Measurements from ENCODE around the gene ADAMTS17. TPM values are rescaled to one million over a fixed set of nuclear protein-coding genes. Genes with fewer than 3 reads are reported as not detected.

ADAMTS17 gene
- total RNA-seq, 1 donor from 2014 or later = 0.06 TPM

DNA sequence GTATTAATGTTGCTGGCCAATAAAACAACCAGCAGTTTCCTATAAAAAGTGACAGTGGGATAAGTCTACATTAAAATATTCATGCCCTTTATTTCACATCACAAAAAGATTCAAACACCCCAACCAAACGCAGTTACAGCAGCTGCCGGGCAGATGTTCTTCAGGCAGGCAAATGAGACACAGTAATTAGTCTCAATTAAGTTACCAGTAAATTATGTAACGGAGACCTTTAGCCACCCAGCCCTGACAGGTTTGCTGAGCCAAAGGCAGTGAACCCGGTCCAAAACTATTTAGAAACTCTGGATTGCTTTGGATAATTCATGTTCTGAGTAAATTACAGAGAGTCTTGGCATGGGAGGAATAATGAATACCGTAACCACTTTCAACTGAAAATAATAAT is 319.4 kb downstream of the ADAMTS17 start:
- no peak for DNase-seq (ENCODE audit: low read depth)
- H3K4me3 ChIP-seq (ENCODE audit: low read depth, low read length) = no peak overlapping the region
- TF ChIP-seq, protein P1, sequence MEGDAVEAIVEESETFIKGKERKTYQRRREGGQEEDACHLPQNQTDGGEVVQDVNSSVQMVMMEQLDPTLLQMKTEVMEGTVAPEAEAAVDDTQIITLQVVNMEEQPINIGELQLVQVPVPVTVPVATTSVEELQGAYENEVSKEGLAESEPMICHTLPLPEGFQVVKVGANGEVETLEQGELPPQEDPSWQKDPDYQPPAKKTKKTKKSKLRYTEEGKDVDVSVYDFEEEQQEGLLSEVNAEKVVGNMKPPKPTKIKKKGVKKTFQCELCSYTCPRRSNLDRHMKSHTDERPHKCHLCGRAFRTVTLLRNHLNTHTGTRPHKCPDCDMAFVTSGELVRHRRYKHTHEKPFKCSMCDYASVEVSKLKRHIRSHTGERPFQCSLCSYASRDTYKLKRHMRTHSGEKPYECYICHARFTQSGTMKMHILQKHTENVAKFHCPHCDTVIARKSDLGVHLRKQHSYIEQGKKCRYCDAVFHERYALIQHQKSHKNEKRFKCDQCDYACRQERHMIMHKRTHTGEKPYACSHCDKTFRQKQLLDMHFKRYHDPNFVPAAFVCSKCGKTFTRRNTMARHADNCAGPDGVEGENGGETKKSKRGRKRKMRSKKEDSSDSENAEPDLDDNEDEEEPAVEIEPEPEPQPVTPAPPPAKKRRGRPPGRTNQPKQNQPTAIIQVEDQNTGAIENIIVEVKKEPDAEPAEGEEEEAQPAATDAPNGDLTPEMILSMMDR (conservative IDR thresholded peaks at IDR 0.05; ENCODE audit: low read depth, low read length) = no peak

DNA sequence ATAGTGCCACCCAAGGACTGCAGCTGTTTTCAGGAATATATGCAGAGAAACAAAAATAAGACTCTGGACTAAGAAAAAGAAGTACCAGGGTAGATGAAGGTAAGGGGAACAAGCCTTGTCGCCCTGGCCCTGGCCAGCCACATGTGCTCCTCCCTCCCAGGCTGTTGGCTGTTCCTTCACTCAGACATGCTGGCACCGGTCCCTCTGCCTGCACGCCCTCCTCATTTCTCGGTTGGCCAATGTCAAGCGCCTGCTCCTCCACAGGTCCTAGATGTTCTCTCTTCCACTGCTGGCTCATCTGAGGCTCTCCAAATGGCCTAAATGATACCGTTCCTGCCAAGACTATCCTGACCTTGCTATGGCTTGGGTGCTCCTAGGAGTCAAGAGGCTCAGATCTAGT is 320.1 kb downstream of the ADAMTS17 start:
- TF ChIP-seq, protein P1 (conservative IDR thresholded peaks at IDR 0.05; ENCODE audit: low read depth, low read length) = no peak
- no peak overlapping the region for H3K4me3 ChIP-seq (ENCODE audit: low read depth, low read length)
- no peak for DNase-seq (ENCODE audit: low read depth)

DNA sequence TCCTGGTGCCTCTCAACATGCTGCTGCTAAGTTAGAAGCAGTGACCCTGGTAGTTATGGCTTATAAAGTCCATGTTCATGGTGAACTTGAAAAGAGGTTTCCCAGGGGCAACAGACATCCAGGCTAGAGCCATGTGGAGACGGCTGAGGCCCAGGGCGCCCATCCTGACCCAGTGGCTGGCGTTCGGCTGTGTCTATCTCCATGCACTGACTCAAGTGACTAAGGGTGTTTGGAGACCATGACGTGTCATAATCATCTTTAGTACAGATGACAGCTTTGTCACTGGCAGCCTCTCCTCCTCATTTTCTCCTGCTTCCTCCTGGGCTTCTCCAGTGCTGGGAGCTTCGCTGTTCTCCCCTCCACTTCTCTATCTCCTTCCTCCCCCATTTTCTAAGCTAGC is 321.2 kb downstream of the ADAMTS17 start:
- TF ChIP-seq, protein P1 (conservative IDR thresholded peaks at IDR 0.05; ENCODE audit: low read depth, low read length) = no peak

DNA sequence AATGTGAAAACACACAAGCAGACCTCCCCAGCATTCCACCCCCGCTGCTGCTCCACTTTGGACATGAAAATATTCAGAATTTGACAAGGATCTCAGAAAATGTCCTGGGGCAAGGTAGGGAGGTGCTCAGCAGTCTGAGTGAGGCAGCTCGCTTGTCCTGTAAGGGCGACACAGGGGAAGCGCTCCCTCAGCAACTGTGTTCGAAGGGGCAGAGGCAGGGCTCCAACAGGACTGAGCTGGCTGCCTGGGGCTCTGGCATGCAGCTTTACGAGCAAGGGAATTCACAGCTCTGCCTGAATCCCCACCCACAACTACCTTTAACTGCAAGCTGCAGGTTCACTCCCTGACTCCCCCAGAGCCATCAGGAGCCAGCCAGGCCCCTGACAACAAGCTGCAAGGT is 321.6 kb downstream of the ADAMTS17 start:
- H3K4me3 ChIP-seq (ENCODE audit: low read depth, low read length) = no peak overlapping the region
- DNase-seq (ENCODE audit: low read depth) = no peak
- TF ChIP-seq, protein P1 (conservative IDR thresholded peaks at IDR 0.05; ENCODE audit: low read depth, low read length) = no peak

More for the DNA sequence above, 321.2 kb downstream of the ADAMTS17 start:
- H3K4me3 ChIP-seq (ENCODE audit: low read depth, low read length) = no peak overlapping the region
- no peak for DNase-seq (ENCODE audit: low read depth)

DNA sequence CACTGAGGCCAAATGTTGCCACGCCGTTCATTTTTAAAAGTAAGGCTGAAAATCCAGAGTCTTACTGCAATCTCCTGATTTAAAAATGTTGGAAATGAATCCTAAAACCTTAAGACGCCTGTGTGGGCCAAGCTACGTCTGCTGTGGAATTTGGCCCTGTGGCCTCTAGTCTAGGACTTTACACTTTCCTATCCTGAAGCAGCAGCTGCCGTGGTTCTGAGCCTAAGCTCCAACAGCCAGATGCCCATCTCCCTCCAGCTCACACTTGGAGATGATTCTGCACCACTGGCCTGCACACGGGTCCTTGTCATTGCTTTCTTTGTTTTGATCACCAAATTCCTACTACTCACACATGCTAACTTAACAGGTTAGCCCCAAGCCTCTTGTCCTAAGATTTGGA is 322.2 kb downstream of the ADAMTS17 start:
- no peak for DNase-seq (ENCODE audit: low read depth)
- H3K4me3 ChIP-seq (ENCODE audit: low read depth, low read length) = no peak overlapping the region
- TF ChIP-seq, protein P1 (conservative IDR thresholded peaks at IDR 0.05; ENCODE audit: low read depth, low read length) = no peak

DNA sequence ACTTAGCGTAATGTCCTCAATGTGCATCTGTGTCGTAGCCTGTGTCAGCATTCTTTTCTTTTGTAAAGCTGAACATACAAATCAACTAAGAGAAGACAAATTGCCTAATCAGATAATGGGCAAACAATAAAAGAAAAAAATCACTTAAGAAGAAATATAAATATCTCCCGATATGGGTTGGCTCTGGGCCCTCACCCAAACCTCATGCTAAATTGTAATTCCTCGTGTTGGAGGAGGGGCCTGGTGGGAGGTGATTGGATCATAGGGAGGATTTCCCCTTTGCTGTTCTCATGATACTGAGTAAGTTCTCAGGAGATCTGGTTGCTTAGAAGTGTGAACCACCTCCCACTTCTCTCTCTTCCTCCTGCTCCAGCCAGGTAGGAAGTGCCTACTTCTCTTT is 323.6 kb downstream of the ADAMTS17 start:
- TF ChIP-seq, protein P1 (conservative IDR thresholded peaks at IDR 0.05; ENCODE audit: low read depth, low read length) = no peak
- H3K4me3 ChIP-seq (ENCODE audit: low read depth, low read length) = no peak overlapping the region
- no peak for DNase-seq (ENCODE audit: low read depth)

DNA sequence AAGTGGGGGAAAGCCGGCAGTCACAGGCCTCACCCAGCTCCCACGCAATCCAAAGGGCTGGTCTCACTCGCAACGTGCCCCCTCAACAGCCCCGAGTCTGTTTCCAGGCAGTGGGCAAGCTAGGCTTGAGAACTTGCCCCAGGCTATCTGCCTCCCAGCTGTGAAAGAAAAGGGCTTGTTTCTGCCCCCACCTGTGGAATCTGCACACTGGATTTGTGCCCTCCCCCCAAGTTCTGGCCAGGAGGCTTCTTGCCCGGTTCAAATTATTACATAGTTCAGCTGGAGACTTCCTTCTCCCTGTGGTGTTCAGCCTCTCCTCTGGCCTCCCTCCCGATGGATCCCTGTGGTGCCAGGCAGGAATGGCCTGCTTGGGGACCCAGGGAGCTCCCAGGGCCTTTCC is 324.6 kb downstream of the ADAMTS17 start:
- no peak overlapping the region for H3K4me3 ChIP-seq (ENCODE audit: low read depth, low read length)
- DNase-seq (ENCODE audit: low read depth) = no peak
- TF ChIP-seq, protein P1 (conservative IDR thresholded peaks at IDR 0.05; ENCODE audit: low read depth, low read length) = no peak
